Ecto neural progenitor cell (in vitro differentiated cells): Measurements from ENCODE around the gene AQP2.

Experiments
- DNase-seq: peaks from one replicate; pipeline ENCODE4 v3.0.0-alpha.2; 2018; ENCODE audit warnings: low spot score

The AQP2 gene

DNA sequence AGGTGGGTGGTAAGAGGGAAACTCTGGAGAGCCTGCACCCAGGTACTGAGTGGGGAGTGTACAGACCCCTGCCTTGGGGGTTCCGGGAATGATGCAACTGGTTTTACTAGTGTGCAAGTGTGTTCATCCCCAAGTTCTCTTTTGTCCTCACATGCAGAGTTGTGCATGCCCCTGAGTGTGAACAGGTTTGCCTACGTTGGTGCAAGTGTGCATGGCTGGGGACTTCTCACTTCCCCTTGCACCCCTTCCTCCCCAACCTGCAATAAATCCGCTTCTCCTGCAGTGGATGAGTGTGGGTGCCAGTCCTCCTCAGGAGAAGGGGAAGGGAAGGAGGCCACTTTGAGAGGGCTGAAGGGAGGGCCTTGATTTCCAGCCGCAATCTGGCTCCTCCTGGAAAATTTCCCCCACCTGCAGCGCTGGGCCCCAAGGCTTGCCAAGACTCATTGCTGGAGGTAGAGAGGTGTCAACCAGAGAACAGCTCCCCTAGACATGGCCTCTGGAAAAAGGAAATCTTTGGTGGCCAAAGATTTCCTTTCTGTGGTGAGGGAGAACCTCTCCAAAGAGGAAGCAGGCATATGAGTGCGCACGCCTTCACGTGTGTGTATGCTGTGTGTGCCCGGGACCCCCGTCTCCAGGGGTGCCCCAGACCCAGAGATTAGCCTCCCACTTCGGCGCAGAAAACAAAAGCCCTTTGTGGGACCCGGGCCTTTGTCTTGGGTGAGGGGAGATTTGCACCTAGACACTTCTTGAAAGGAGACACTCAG is 5.5 kb downstream of the AQP2 start:
- no peak for DNase-seq

DNA sequence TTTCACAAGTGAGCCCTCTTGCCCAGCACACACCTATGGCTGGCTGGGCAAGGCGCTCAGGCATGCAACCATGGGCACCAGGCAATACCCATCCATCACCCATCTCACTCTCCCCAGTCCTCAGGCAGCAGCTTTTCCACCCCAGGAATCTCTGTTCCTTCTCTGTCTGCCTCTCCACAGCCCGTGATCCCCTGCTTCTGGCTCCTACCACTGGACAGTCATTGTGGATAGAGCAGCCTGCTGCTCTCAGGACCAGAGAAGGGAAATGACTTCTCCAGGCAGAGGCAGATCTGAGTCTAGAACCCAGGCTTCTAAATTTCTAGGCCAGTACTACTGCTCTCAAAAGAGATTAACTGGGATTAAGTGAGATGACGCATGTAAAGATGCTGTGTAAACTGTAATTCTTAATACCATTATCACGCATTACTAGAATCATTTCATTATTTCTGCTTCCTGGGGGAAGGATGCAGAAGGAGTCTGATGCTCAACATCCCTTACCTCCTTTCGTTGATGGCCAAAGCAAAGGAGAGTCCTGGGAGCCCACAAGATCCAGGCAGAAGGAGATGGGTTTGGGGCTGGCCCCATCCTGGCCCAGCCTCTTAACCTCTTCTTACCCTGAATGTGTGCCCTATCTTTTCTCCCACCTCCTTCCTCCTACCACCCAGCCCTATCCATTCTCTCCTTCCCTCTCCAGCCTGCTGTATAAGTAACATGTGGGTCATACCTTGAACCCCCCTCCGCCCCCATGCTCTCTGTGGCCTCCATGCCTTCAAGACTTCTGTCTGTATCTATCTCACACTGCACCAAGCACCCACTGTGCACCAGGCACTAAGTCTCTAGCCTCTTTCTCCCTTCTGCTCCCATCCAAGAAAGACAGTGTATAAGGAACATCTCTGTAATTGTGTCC is 6.4 kb downstream of the AQP2 start:
- no peak for DNase-seq

DNA sequence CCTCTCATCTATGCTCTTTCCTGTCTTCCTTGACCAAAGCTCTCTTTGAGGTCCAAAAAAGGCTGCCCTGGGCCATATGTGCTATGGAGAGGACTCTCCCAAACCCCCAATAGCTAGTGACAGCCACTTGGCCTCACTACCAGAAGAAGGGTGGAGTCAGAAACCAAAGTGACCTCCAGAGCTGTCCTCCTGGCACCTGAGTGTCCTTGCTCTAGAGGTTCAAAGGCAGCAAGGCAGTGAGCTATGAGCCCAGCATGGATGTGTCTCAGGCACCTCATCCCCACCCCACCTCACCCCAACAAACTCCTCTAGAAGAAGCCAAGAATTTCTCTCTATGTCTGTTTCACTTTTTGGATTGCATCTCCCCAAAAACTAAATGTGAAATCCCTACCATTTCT is 7.0 kb downstream of the AQP2 start:
- no peak for DNase-seq

GRCh38 chr12:49959685-49960473 is 9.3 kb downstream of the AQP2 start:
- no peak for DNase-seq

GRCh38 chr12:49960474-49961110 is 10.1 kb downstream of the AQP2 start:
- no peak for DNase-seq

DNA sequence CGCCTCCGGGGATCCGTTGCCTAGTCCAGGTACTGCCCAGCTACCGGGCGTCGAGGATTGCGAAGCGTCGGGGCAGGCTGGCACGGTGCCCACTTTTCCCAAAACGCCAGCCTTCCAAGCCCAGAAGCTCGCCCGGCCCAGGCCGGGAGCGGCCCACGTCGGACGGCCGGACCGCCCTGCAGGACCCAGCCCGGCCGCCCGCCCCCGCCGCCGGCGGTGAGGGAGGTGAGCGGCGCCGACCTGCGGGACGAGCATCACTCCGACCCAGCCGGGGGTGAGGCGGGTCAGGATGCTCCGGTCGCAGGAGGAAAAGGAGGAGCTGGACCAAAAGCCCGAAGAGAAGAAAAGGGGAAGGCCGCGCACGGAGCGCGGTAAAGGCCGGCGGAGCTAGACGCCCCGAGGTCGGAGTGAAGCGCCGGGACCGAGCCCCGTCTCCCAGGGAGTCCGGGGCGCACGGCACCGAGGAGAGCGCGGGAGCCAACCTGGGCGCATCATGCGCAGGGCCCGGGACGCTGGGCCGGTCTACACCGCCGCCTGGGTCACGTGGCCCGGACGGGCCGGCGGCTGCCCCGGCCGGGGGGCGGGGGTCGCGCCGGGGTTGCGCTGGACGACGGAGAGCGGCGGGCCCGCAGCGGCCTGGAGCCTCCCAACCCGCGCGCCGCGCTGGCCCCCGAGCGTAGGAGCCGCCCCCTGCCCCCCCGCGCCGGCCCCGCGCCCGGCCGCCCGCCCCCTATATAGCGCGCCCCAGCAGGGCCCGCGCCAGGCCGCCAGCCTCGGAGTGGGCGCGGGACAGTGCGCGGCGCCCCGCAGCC is 10.8 kb downstream of the AQP2 start, which contains the start of gene AQP5:
AQP5 (plus strand) TSS at position 762 of the 812 bp plus-strand sequence. CDS start 146 bp downstream, outside the sequence.
- peak; percentile 73 for DNase-seq

GRCh38 chr12:49961993-49962764 is 11.6 kb downstream of the AQP2 start:
- DNase-seq: no peak

DNA sequence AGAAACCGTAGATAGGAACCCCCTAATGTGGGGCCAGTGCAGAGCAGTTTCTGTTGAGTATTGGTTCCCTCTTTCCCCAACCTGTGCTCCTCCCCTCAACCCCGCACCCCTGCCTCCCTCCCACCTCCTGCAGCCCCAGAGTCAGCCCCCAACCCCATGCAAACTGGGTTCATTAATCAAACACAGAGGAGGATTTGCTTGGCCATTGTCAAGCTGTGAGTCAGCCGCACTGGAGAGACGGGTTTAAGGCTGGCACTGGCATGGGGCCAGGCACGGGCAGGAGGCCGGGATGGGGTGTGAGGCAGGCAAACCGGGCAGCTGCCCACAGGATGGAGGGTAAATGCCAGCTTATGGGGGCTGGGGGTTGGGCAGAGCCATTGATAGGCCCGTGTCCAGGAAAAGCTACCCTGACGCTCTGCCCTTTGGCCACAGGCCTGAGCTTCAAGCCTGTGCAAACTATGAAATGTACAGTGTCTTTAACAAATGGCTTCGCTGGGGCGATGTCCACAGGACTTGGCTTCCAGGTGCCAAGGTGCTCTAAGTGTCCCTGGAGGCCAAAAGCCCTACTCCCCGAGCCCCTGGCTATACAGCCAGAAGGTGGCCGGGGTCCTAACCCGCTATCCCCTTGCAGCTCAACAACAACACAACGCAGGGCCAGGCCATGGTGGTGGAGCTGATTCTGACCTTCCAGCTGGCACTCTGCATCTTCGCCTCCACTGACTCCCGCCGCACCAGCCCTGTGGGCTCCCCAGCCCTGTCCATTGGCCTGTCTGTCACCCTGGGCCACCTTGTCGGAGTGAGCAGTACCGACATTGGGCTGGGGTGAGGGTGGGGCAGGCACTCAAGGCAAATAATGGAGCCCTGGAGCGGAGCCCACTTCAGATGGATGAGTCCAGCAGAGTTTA is 12.6 kb downstream of the AQP2 start:
- no peak for DNase-seq

GRCh38 chr12:49963976-49964815 is 13.7 kb downstream of the AQP2 start:
- no peak for DNase-seq

DNA sequence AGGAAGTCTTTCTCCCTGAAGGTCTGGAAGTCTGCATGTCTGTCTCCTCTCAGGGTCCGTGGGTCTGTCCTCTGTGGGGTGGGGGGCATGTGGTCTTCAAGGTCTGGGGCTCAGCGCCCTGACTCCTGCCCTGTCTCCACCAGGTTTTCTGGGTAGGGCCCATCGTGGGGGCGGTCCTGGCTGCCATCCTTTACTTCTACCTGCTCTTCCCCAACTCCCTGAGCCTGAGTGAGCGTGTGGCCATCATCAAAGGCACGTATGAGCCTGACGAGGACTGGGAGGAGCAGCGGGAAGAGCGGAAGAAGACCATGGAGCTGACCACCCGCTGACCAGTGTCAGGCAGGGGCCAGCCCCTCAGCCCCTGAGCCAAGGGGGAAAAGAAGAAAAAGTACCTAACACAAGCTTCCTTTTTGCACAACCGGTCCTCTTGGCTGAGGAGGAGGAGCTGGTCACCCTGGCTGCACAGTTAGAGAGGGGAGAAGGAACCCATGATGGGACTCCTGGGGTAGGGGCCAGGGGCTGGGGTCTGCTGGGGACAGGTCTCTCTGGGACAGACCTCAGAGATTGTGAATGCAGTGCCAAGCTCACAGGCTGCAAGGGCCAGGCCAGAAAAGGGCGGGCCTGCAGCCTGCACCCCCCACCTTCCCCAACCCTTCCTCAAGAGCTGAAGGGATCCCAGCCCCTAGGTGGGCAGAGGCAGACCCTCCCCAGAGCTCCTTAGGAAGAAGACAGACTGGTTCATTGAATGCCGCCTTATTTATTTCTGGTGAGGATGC is 14.5 kb downstream of the AQP2 start:
- no peak for DNase-seq

GRCh38 chr12:49965836-49966235 is 15.3 kb downstream of the AQP2 start:
- no peak for DNase-seq

DNA sequence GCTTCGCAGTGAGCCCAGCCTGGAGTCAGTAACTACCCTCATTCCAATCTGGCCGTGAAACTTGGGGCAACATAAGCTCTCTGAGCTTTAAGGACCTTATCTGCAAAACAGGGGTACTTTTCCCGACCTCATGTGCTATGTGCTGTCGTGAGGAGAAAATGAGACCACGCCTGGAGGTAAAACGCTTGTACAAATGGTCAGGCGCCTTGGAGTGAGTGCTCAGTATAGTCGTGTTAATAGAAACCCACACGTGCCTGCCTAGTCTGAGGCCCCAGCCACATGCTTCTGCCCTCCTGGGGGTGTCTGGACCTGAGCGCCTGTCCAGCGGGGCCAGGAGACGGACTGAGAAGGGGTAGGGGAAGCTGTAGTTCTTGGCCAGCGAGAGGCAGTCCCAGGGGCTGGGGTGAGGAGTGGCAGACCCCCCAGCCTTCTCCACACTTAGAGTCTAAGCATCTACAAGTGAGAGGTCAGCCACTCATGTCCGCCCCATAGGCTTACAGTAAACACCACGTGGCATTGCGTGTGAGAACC is 16.0 kb downstream of the AQP2 start:
- DNase-seq: no peak

- peak; percentile 99 for DNase-seq
These were observed 16.7 kb downstream of the AQP2 start for GRCh38 chr12:49967042-49967776.

GRCh38 chr12:49967777-49968250 is 17.3 kb downstream of the AQP2 start:
- DNase-seq: no peak

GRCh38 chr12:49968471-49968870 is 17.9 kb downstream of the AQP2 start:
- DNase-seq: no peak

DNA sequence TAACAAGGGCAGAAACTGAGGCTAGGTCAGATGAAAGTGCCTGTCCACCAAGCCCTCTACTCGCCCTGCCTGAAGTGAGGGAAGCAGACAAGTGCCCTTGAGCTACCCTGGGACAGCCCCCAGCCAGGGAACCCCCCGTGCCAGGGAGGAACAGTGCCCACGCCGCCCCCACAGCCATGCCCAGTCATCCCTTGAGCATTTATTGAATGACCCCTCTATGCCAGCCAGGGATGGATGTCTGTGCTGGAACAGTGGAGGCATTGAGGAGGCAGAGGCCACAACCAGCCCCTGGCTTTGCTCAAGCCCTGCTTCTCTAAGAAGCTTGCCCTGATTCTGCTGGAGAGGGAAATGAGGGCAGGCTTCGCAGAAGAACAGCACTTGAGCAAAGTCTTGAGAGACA is 18.5 kb downstream of the AQP2 start:
- DNase-seq: no peak
